Measurements from ENCODE around the gene SH2B3. TPM values are rescaled to one million over a fixed set of nuclear protein-coding genes. Genes with fewer than 3 reads are reported as not detected.

Gene SH2B3
- total and polyA plus RNA-seq, 2 of the 13 experiments (the other 11 are each of a cell fraction or from before 2014, with no cell fraction given) = 6.8 to 6.9 TPM

DNA sequence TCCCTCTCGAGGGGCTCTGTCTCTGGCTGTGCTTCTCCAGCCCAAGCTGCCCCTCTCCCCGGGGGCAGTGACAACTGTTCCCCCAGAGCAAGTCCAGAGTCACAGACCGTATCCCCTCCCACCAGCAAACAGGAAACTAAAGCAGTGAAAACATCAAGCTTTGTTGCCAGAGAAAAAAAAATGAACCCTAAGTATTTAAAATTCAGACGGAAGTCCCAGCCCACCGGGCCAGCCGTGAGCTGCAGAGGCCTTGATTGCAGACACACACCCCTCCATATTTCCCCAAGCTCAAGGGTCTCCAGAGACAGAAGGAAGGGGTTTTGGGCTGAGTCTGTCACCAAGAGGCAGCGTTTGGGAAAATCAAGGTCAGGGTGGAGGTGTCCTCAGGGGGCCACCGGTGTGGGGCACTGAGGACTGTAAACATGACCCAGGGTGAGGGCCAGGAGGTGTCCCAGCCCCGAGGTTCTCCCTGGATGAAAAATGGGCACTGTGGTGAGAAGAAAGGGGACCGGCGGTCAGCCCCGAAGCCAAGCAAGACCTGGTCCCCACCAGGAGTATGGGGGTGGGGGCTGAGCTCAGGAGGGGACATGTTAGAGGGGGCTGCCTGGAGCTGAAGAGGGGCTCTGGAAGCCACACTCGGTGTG, 44.5 kb upstream of the SH2B3 start (continued):
- TF ChIP-seq, protein P1, sequence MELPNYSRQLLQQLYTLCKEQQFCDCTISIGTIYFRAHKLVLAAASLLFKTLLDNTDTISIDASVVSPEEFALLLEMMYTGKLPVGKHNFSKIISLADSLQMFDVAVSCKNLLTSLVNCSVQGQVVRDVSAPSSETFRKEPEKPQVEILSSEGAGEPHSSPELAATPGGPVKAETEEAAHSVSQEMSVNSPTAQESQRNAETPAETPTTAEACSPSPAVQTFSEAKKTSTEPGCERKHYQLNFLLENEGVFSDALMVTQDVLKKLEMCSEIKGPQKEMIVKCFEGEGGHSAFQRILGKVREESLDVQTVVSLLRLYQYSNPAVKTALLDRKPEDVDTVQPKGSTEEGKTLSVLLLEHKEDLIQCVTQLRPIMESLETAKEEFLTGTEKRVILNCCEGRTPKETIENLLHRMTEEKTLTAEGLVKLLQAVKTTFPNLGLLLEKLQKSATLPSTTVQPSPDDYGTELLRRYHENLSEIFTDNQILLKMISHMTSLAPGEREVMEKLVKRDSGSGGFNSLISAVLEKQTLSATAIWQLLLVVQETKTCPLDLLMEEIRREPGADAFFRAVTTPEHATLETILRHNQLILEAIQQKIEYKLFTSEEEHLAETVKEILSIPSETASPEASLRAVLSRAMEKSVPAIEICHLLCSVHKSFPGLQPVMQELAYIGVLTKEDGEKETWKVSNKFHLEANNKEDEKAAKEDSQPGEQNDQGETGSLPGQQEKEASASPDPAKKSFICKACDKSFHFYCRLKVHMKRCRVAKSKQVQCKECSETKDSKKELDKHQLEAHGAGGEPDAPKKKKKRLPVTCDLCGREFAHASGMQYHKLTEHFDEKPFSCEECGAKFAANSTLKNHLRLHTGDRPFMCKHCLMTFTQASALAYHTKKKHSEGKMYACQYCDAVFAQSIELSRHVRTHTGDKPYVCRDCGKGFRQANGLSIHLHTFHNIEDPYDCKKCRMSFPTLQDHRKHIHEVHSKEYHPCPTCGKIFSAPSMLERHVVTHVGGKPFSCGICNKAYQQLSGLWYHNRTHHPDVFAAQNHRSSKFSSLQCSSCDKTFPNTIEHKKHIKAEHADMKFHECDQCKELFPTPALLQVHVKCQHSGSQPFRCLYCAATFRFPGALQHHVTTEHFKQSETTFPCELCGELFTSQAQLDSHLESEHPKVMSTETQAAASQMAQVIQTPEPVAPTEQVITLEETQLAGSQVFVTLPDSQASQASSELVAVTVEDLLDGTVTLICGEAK (IDR thresholded peaks at IDR 0.05) = no peak
- TF ChIP-seq, protein P1 (CRISPR knock-in tag; IDR thresholded peaks at IDR 0.05) = 0 out of 2 replicates have a peak, but pooled peaks have one; percentile 22
- TF ChIP-seq, protein P2, sequence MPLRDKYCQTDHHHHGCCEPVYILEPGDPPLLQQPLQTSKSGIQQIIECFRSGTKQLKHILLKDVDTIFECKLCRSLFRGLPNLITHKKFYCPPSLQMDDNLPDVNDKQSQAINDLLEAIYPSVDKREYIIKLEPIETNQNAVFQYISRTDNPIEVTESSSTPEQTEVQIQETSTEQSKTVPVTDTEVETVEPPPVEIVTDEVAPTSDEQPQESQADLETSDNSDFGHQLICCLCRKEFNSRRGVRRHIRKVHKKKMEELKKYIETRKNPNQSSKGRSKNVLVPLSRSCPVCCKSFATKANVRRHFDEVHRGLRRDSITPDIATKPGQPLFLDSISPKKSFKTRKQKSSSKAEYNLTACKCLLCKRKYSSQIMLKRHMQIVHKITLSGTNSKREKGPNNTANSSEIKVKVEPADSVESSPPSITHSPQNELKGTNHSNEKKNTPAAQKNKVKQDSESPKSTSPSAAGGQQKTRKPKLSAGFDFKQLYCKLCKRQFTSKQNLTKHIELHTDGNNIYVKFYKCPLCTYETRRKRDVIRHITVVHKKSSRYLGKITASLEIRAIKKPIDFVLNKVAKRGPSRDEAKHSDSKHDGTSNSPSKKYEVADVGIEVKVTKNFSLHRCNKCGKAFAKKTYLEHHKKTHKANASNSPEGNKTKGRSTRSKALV (CRISPR knock-in tag; IDR thresholded peaks at IDR 0.05) = 0 out of 2 replicates have a peak, but pooled peaks have one; percentile 33
- TF ChIP-seq ZNF891 (CRISPR knock-in tag; IDR thresholded peaks at IDR 0.05) (peak; percentile 69; the same call in 1 of the 2 replicates), GATAD2A (CRISPR knock-in tag; IDR thresholded peaks at IDR 0.05) (peak; percentile 22; the same call in 1 of the 2 replicates), TARDBP (CRISPR knock-in tag; IDR thresholded peaks at IDR 0.05) (0 out of 2 replicates have a peak, but pooled peaks have one; percentile 26), AGO2 (optimal IDR thresholded peaks at IDR 0.05; ENCODE audit: low read depth, low read length) (peak; percentile 2), TCF12 (IDR thresholded peaks at IDR 0.05) (no peak), TCF12 (CRISPR knock-in tag; IDR thresholded peaks at IDR 0.05) (0 out of 2 replicates have a peak, but pooled peaks have one; percentile 54), PHF21A (CRISPR knock-in tag; IDR thresholded peaks at IDR 0.05) (peak; percentile 14; the same call in 1 of the 2 replicates), SAP130 (CRISPR knock-in tag; IDR thresholded peaks at IDR 0.05; ENCODE audit: low read depth) (peak; percentile 48), BHLHE40 (IDR thresholded peaks at IDR 0.05; ENCODE audit: low read length) (no peak), GABPA (IDR thresholded peaks at IDR 0.05; ENCODE audit: low read depth, low read length) (no peak), GABPA (CRISPR knock-in tag; IDR thresholded peaks at IDR 0.05; ENCODE audit: low read depth) (0 out of 2 replicates have a peak, but pooled peaks have one; percentile 27), RBM39 (IDR thresholded peaks at IDR 0.05; ENCODE audit: low read depth, low read length, poor library complexity, severe bottlenecking) (peak; percentile 43), SOX6 (IDR thresholded peaks at IDR 0.05) (no peak), SOX6 (CRISPR knock-in tag; IDR thresholded peaks at IDR 0.05) (peak; percentile 23; the same call in 1 of the 2 replicates), POGZ (CRISPR knock-in tag; IDR thresholded peaks at IDR 0.05) (0 out of 2 replicates have a peak, but pooled peaks have one; percentile 31)
- TF ChIP-seq, protein P3, sequence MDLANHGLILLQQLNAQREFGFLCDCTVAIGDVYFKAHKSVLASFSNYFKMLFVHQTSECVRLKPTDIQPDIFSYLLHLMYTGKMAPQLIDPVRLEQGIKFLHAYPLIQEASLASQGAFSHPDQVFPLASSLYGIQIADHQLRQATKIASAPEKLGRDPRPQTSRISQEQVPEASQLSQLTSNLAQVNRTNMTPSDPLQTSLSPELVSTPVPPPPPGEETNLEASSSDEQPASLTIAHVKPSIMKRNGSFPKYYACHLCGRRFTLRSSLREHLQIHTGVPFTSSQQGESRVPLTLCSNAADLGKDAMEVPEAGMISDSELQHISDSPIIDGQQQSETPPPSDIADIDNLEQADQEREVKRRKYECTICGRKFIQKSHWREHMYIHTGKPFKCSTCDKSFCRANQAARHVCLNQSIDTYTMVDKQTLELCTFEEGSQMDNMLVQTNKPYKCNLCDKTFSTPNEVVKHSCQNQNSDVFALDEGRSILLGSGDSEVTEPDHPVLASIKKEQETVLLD (CRISPR knock-in tag; IDR thresholded peaks at IDR 0.05; ENCODE audit: low read depth) = no peak

Measured in HepG2 (cell line).